A549 (cell line): Measurements from ENCODE around the gene NR5A2. TPM values are rescaled to one million over a fixed set of nuclear protein-coding genes. Genes with fewer than 3 reads are reported as not detected.
A peak's percentile ranks its signal among the peaks of the same experiment; 100 is the strongest.
"Not testable (repeated sequence)": the region's sequence is repeated elsewhere in the genome, so short reads cannot be mapped to it uniquely, and the experiment has no call there.

ENCODE experiments used
- ATAC-seq, 2 experiments: fragments of 200-7000 bp in 1 of 2; fragments of >200 bp in 1 of 2; cut with Nextera tagmentation in 1 of 2; cut with Tn5 transposase in 1 of 2; 3 replicates each; pipeline versions ENCODE4 v1.8.0 to v1.9.1; 2018 to 2020; ENCODE audit warnings: mild to moderate bottlenecking in 1 of 2, moderate library complexity in 1 of 2
- CTCF ChIA-PET: fragments of 300-600 bp; sonication (Branson Sonifier 250); formaldehyde crosslinking; extraction: SDS; loops from one replicate; lab custom pipeline; 2021; ENCODE audit warnings: antibody characterized with exemption, inconsistent platforms; lab: Yijun Ruan, JAX
- POLR2A ChIA-PET: fragments of 350-600 bp; formaldehyde crosslinking; extraction: SDS; loops from one replicate; lab custom pipeline; 2021; ENCODE audit warnings: antibody characterized with exemption, inconsistent platforms; lab: Yijun Ruan, JAX
- DNase-seq, 2 experiments: peaks; one replicate each; pipeline versions ENCODE4 v3.0.0 to v3.0.0-alpha.2; 2011 to 2016; ENCODE audit warnings: low read depth in 1 of 2, low spot score in 1 of 2
- FAIRE-seq: peaks from 2 replicates; lab custom pipeline; 2011; peaks lifted over from hg19 to GRCh38; lab: Jason Lieb, UNC
- H3K27ac ChIP-seq, 2 experiments: fragments of >200 bp; sonication (Bioruptor Twin); formaldehyde crosslinking; 3 replicates each; pipeline ENCODE4 v1.5.1; 2016 to 2017
- H3K4me1 ChIP-seq: fragments of >200 bp; sonication (Bioruptor Twin); formaldehyde crosslinking; 3 replicates; pipeline ENCODE4 v1.6.1; 2016
- H3K4me2 ChIP-seq: fragments of >200 bp; sonication (Bioruptor Twin); formaldehyde crosslinking; 3 replicates; pipeline ENCODE4 v1.6.1; 2016
- H3K4me3 ChIP-seq: fragments of >200 bp; sonication (Bioruptor Twin); formaldehyde crosslinking; 3 replicates; pipeline ENCODE4 v1.5.1; 2016
- H3K9me3 ChIP-seq: fragments of >200 bp; sonication (Bioruptor Twin); formaldehyde crosslinking; 3 replicates; pipeline ENCODE4 v1.6.1; 2016
- BHLHE40 ChIP-seq: IDR thresholded peaks from 2 replicates; pipeline ENCODE4 v1.6.1; 2012; ENCODE audit warnings: low read depth, low read length, inconsistent platforms
- CEBPB ChIP-seq, 2 experiments: fragments of >200 bp in 1 of 2; sonication (Bioruptor Twin) in 1 of 2; formaldehyde crosslinking in 1 of 2; IDR thresholded peaks; 2 replicates each; pipeline ENCODE4 v1.6.1; 2012 to 2016
- CHD2 ChIP-seq: fragments of 150-350 bp; IDR thresholded peaks from 2 replicates; pipeline ENCODE4 v1.6.1; 2014; ENCODE audit warnings: low read length; ENCODE audit not compliant: partially characterized antibody
- CHD4 ChIP-seq: fragments of 200-600 bp; sonication (generic); IDR thresholded peaks from 2 replicates; pipeline ENCODE4 v1.6.1; 2016; ENCODE audit warnings: antibody characterized with exemption, mild to moderate bottlenecking, borderline replicate concordance
- EHF ChIP-seq: fragments of 250-450 bp; sonication (Bioruptor Pico); IDR thresholded peaks from 2 replicates; pipeline ENCODE4 v1.5.0; 2020; ENCODE audit warnings: mild to moderate bottlenecking
- EP300 ChIP-seq, 2 experiments: fragments of >200 bp; sonication (Bioruptor Twin); formaldehyde crosslinking; IDR thresholded peaks; 2 replicates in 1 of 2; 3 replicates in 1 of 2; pipeline ENCODE4 v1.6.1; 2016 to 2017
- FOSL2 ChIP-seq, 2 experiments: fragments of 450-650 bp in 1 of 2; fragments of >200 bp in 1 of 2; sonication (Bioruptor Twin) in 1 of 2; formaldehyde crosslinking; IDR thresholded peaks; 2 replicates each; pipeline versions ENCODE4 v1.5.0 to v1.6.1; 2016 to 2020; ENCODE audit warnings: mild to moderate bottlenecking in 1 of 2, moderate library complexity in 1 of 2
- FOXS1 ChIP-seq: fragments of 250-450 bp; sonication (Bioruptor Pico); IDR thresholded peaks from 2 replicates; pipeline ENCODE4 v1.5.0; 2020; ENCODE audit warnings: mild to moderate bottlenecking, moderate library complexity
- GATA3 ChIP-seq: IDR thresholded peaks from 2 replicates; pipeline ENCODE4 v1.6.1; 2012; ENCODE audit warnings: borderline replicate concordance
- HEYL ChIP-seq: fragments of 250-450 bp; sonication (Bioruptor Pico); IDR thresholded peaks from 2 replicates; pipeline ENCODE4 v1.8.0; 2021; ENCODE audit warnings: mild to moderate bottlenecking, moderate library complexity
- HOXA7 ChIP-seq: fragments of 250-450 bp; sonication (Bioruptor Pico); IDR thresholded peaks from 2 replicates; pipeline ENCODE4 v1.5.0; 2020; ENCODE audit warnings: mild to moderate bottlenecking, moderate library complexity
- HOXB13 ChIP-seq: fragments of 250-450 bp; sonication (Bioruptor Pico); IDR thresholded peaks from 2 replicates; pipeline ENCODE4 v1.5.0; 2020; ENCODE audit warnings: low read depth, mild to moderate bottlenecking, moderate library complexity
- HOXB5 ChIP-seq: fragments of 250-450 bp; sonication (Bioruptor Pico); IDR thresholded peaks from 2 replicates; pipeline ENCODE4 v1.5.0; 2020; ENCODE audit warnings: mild to moderate bottlenecking, moderate library complexity
- JUN ChIP-seq, 2 experiments: fragments of >200 bp; sonication (Bioruptor Twin); formaldehyde crosslinking; IDR thresholded peaks; 2 replicates in 1 of 2; 3 replicates in 1 of 2; pipeline ENCODE4 v1.6.1; 2016 to 2017
- JUNB ChIP-seq: fragments of >200 bp; sonication (Bioruptor Twin); formaldehyde crosslinking; IDR thresholded peaks from 2 replicates; pipeline ENCODE4 v1.6.1; 2016
- KDM1A ChIP-seq: fragments of 200-600 bp; sonication (generic); IDR thresholded peaks from 2 replicates; pipeline ENCODE4 v1.6.1; 2016; ENCODE audit warnings: low read depth, mild to moderate bottlenecking
- KDM5A ChIP-seq: fragments of 200-600 bp; sonication (generic); IDR thresholded peaks from 2 replicates; pipeline ENCODE4 v1.6.1; 2016; ENCODE audit warnings: antibody characterized with exemption, mild to moderate bottlenecking
- MAZ ChIP-seq: fragments of 150-350 bp; IDR thresholded peaks from 2 replicates; pipeline ENCODE4 v1.6.1; 2014; ENCODE audit warnings: antibody characterized with exemption, low read depth, low read length, borderline replicate concordance
- MYC ChIP-seq: IDR thresholded peaks from 2 replicates; pipeline ENCODE4 v1.6.1; 2012; ENCODE audit warnings: mild to moderate bottlenecking, inconsistent platforms, low read length, improper control_type of control experiment, borderline replicate concordance
- NFE2L2 ChIP-seq: fragments of 150-350 bp; conservative IDR thresholded peaks from 2 replicates; pipeline ENCODE4 v1.6.1; 2014; ENCODE audit warnings: low read length
- NR3C1 ChIP-seq: fragments of >200 bp; sonication (Bioruptor Twin); formaldehyde crosslinking; IDR thresholded peaks from 3 replicates; pipeline ENCODE4 v1.6.1; 2017
- PHF8 ChIP-seq: fragments of 200-600 bp; sonication (generic); IDR thresholded peaks from 2 replicates; pipeline ENCODE4 v1.6.1; 2016; ENCODE audit warnings: low read depth, mild to moderate bottlenecking, antibody characterized with exemption, moderate library complexity, borderline replicate concordance
- POLR2A ChIP-seq: IDR thresholded peaks from 2 replicates; pipeline ENCODE4 v1.6.1; 2012; ENCODE audit warnings: mild to moderate bottlenecking, low read length
- RAD21 ChIP-seq, 2 experiments: fragments of >200 bp in 1 of 2; sonication (Bioruptor Twin) in 1 of 2; formaldehyde crosslinking in 1 of 2; IDR thresholded peaks in 1 of 2; conservative IDR thresholded peaks in 1 of 2; 2 replicates in 1 of 2; 3 replicates in 1 of 2; pipeline ENCODE4 v1.6.1; 2012 to 2018; ENCODE audit warnings: inconsistent platforms in 1 of 2
- RARB ChIP-seq: fragments of 250-450 bp; sonication (Bioruptor Pico); IDR thresholded peaks from 2 replicates; pipeline ENCODE4 v1.8.0; 2021; ENCODE audit warnings: mild to moderate bottlenecking, moderate library complexity
- RCOR1 ChIP-seq: fragments of 150-350 bp; IDR thresholded peaks from 2 replicates; pipeline ENCODE4 v1.6.1; 2014; ENCODE audit warnings: antibody characterized with exemption, low read length, low read depth
- RFX5 ChIP-seq: fragments of 450-650 bp; IDR thresholded peaks from 2 replicates; pipeline ENCODE4 v1.7.1; 2014; ENCODE audit warnings: antibody characterized with exemption, mild to moderate bottlenecking, moderate library complexity
- SMC3 ChIP-seq: fragments of >200 bp; sonication (Bioruptor Twin); formaldehyde crosslinking; IDR thresholded peaks from 3 replicates; pipeline ENCODE4 v1.6.1; 2018; ENCODE audit warnings: inconsistent platforms
- ZC3H11A ChIP-seq: fragments of 450-650 bp; IDR thresholded peaks from 2 replicates; pipeline ENCODE4 v1.6.1; 2014; ENCODE audit warnings: antibody characterized with exemption, mild to moderate bottlenecking
- ZFP36 ChIP-seq: fragments of 450-650 bp; IDR thresholded peaks from 2 replicates; pipeline ENCODE4 v1.6.1; 2014; ENCODE audit warnings: borderline replicate concordance; ENCODE audit not compliant: partially characterized antibody
- WGBS: methylation state at CpG from one replicate; pipeline ENCODE4 v1.1.6; 2017; ENCODE audit errors: missing lambda C conversion rate; 5-methylcytosine and 5-hydroxymethylcytosine counted together
- polyA plus RNA-seq, 4 experiments: library from polyadenylated mRNA; depleted of rRNA in 3 of 4; stranded (reverse); fragments of >200 nt; fragmentation: RNase III in 1 of 4; extraction: RNeasy Plus Mini Kit Qiagen cat#74134 plus additional on column Dnase treatment in 1 of 4; gene quantifications; 2 replicates in 3 of 4; 3 replicates in 1 of 4; pipeline ENCODE4 v1.2.3, GENCODE V29; 2011 to 2017
- TF ChIP-seq, protein P1 (sequence below): fragments of 250-450 bp; sonication (Bioruptor Pico); IDR thresholded peaks from 2 replicates; pipeline ENCODE4 v1.5.0; 2020; ENCODE audit warnings: low read depth, mild to moderate bottlenecking, moderate library complexity
- TF ChIP-seq, protein P2 (sequence below): fragments of >200 bp; sonication (Bioruptor Twin); formaldehyde crosslinking; IDR thresholded peaks from 2 replicates; pipeline ENCODE4 v1.6.1; 2016
- TF ChIP-seq, protein P3 (sequence below): IDR thresholded peaks from 2 replicates; pipeline ENCODE4 v1.6.1; 2012
- TF ChIP-seq, protein P4 (sequence below): IDR thresholded peaks from 2 replicates; pipeline ENCODE4 v1.6.1; 2012
- TF ChIP-seq, protein P5 (sequence below): fragments of >200 bp; sonication (Bioruptor Twin); formaldehyde crosslinking; IDR thresholded peaks from 3 replicates; pipeline ENCODE4 v1.6.1; 2016
- TF ChIP-seq, protein P6 (sequence below): fragments of 150-350 bp; IDR thresholded peaks from 2 replicates; pipeline ENCODE4 v1.6.1; 2014; ENCODE audit warnings: low read depth, mild to moderate bottlenecking, low read length

The NR5A2 gene
- polyA plus RNA-seq, 2 of the 4 experiments (the other 2 are of a cell fraction), result 12.0 to 24.1 TPM

DNA sequence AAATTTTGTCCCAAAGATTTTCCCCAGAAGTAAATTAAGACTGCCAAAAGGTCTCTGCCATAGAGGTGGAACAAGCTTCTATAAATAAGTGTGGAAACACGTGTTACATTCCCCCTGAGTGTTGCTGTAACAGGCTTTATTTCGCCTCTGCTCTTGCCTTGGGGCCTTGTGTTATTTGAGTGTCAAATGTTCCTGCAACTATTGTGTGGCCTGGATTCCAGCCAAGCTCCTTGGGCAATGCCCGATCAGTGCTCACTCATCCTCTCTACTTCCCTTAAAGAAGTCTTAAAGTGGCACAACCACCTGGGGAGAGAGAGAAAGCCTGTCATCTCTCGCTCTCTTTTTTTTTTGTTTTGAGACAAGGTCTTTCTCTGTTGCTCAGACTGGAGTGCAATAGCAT lies 156.7 kb downstream of the NR5A2 start:
- Histone ChIP-seq H3K27ac (peak overlapping the region; percentile 56 to 67), H3K4me2 (peak overlapping the region; percentile 58), H3K4me3 (no peak overlapping the region), H3K4me1 (peaks cover 63% of the 10 kb centered on the region), H3K9me3 (no peaks in the 10 kb centered on the region)
- 2% methylated on average over 4 of the region's 4 CpGs for WGBS
- peak; percentile 70 to 83 for DNase-seq
- peak; percentile 67 to 78 for ATAC-seq
- ChIA-PET POLR2A (interaction anchor here (0.7 to 0.8 kb wide), 3 partner anchors 46 to 155 kb away, joined by 3 read pairs; no protein-coding TSS in a partner anchor), CTCF (interaction anchor here (0.6 to 1.6 kb wide), 4 partner anchors 8 to 328 kb away, joined by 3 read pairs; no protein-coding TSS in a partner anchor)
- FAIRE-seq, result no peak
- TF ChIP-seq POLR2A (no peak), JUN (IDR thresholded peaks at IDR 0.05) (peak in 1 of 2 experiments; percentile 53; a peak in 1 of 5 replicates), KDM1A (no peak), JUNB (peak; percentile 61), GATA3 (peak; percentile 41; the same call in 1 of the 2 replicates), RARB (CRISPR knock-in tag) (no peak), RFX5 (no peak), CHD2 (no peak), HOXB13 (CRISPR knock-in tag) (no peak), ZC3H11A (no peak), NR3C1 (no peak), HOXA7 (no peak), SMC3 (peak; percentile 40; the same call in 2 of the 3 replicates), RAD21 (conservative IDR thresholded peaks at IDR 0.05 in 1 of 2, IDR thresholded peaks at IDR 0.05 in 1 of 2) (peak in 1 of 2 experiments; percentile 52; a peak in 3 of 5 replicates), CHD4 (no peak), BHLHE40 (no peak), MYC (no peak), KDM5A (no peak), HOXB5 (CRISPR knock-in tag) (no peak), CEBPB (IDR thresholded peaks at IDR 0.05) (peak; percentile 76 to 92), MAZ (no peak), RCOR1 (no peak), HEYL (CRISPR knock-in tag) (no peak), EP300 (IDR thresholded peaks at IDR 0.05) (peak in 1 of 2 experiments; percentile 52; a peak in 2 of 5 replicates), EHF (CRISPR knock-in tag) (no peak), NFE2L2 (no peak), PHF8 (no peak), FOXS1 (CRISPR knock-in tag) (no peak), FOSL2 (IDR thresholded peaks at IDR 0.05) (no peak), FOSL2 (CRISPR knock-in tag; IDR thresholded peaks at IDR 0.05) (no peak; the same call in 1 of the 2 replicates), ZFP36 (no peak)
- TF ChIP-seq, protein P1, sequence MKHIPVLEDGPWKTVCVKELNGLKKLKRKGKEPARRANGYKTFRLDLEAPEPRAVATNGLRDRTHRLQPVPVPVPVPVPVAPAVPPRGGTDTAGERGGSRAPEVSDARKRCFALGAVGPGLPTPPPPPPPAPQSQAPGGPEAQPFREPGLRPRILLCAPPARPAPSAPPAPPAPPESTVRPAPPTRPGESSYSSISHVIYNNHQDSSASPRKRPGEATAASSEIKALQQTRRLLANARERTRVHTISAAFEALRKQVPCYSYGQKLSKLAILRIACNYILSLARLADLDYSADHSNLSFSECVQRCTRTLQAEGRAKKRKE, result no peak
- TF ChIP-seq, protein P2, sequence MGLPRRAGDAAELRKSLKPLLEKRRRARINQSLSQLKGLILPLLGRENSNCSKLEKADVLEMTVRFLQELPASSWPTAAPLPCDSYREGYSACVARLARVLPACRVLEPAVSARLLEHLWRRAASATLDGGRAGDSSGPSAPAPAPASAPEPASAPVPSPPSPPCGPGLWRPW, result no peak; the same call in 1 of the 2 replicates
- TF ChIP-seq, protein P3, sequence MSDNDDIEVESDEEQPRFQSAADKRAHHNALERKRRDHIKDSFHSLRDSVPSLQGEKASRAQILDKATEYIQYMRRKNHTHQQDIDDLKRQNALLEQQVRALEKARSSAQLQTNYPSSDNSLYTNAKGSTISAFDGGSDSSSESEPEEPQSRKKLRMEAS, result peak; percentile 81
- TF ChIP-seq, protein P4, sequence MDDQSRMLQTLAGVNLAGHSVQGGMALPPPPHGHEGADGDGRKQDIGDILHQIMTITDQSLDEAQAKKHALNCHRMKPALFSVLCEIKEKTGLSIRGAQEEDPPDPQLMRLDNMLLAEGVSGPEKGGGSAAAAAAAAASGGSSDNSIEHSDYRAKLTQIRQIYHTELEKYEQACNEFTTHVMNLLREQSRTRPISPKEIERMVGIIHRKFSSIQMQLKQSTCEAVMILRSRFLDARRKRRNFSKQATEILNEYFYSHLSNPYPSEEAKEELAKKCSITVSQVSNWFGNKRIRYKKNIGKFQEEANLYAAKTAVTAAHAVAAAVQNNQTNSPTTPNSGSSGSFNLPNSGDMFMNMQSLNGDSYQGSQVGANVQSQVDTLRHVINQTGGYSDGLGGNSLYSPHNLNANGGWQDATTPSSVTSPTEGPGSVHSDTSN, result no peak
- TF ChIP-seq, protein P5, sequence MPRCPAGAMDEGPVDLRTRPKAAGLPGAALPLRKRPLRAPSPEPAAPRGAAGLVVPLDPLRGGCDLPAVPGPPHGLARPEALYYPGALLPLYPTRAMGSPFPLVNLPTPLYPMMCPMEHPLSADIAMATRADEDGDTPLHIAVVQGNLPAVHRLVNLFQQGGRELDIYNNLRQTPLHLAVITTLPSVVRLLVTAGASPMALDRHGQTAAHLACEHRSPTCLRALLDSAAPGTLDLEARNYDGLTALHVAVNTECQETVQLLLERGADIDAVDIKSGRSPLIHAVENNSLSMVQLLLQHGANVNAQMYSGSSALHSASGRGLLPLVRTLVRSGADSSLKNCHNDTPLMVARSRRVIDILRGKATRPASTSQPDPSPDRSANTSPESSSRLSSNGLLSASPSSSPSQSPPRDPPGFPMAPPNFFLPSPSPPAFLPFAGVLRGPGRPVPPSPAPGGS, result peak; percentile 46; the same call in 1 of the 3 replicates
- TF ChIP-seq, protein P6, sequence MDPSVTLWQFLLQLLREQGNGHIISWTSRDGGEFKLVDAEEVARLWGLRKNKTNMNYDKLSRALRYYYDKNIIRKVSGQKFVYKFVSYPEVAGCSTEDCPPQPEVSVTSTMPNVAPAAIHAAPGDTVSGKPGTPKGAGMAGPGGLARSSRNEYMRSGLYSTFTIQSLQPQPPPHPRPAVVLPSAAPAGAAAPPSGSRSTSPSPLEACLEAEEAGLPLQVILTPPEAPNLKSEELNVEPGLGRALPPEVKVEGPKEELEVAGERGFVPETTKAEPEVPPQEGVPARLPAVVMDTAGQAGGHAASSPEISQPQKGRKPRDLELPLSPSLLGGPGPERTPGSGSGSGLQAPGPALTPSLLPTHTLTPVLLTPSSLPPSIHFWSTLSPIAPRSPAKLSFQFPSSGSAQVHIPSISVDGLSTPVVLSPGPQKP, result no peak

DNA sequence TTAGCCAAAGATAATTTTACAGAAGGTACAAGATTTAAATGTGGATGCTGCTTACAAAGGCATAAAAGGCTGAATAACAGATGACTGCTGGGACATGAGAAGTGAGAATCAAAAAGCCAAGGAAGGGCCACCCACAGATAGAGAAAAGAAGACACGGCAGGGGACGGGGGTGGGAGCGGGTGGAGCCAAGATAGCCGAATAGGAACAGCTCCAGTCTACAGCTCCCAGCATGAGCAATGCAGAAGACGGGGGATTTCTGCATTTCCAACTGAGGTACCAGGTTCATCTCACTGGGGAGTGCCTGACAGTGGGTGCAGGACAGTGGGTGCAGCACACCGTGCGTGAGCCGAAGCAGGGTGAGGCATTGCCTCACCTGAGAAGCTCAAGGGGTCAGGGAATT lies 157.7 kb downstream of the NR5A2 start:
- H3K4me2 ChIP-seq, result peak overlapping the region; percentile 58
- POLR2A ChIA-PET, DNase-seq, FAIRE-seq, H3K9me3 ChIP-seq, H3K4me3 ChIP-seq, ATAC-seq: not testable (repeated sequence)
- WGBS, result 48% methylated on average over 8 of the region's 8 CpGs
- H3K27ac ChIP-seq, result peak overlapping the region; percentile 56 to 67; a peak in 5 of 6 replicates
- CTCF ChIA-PET, result interaction anchor here (1.6 kb wide), 1 partner anchor 9 kb away, joined by 3 read pairs; no protein-coding TSS in a partner anchor
- peaks cover 53% of the 10 kb centered on the region for H3K4me1 ChIP-seq
